Measurements from ENCODE around the gene KIF20A.
"Not testable (repeated sequence)": the region's sequence is repeated elsewhere in the genome, so short reads cannot be mapped to it uniquely, and the experiment has no call there.

KIF20A gene

GRCh38 chr5:138178516-138179276 is at the start of gene KIF20A, which contains the start of gene BRD8:
Gene KIF20A, plus strand, starts transcription at chr5:138179112. Its CDS starts 569 bp downstream, at chr5:138179681.
Gene BRD8, minus strand, starts transcription at chr5:138178630. Its CDS starts 16 bp downstream, at chr5:138178614.
- peak; percentile 92 to 94 for DNase-seq

DNA sequence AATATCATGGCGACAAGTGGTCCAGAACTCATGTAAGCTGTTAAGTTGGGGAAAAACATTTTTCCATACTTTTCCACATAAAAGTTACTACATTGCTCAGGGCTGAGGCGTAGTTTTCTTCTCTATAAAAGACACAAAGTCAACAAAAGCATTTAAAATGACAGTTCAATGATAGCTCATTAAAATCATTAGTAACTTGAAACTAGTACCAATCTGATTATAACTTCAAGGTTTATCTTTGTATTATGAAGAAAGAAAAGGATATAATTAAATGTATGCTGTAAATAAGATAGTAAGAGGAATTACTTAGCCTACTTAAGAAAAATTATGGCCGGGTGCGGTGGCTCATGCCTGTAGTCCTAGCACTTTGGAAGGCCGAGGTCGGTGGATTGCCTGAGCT is 49.6 kb upstream of the KIF20A start:
- DNase-seq, result no peak

GRCh38 chr5:138132543-138132942 is 46.4 kb upstream of the KIF20A start:
- no peak for DNase-seq

- no peak for DNase-seq
Measured at GRCh38 chr5:138138949-138139780, 39.7 kb upstream of the KIF20A start, which contains the start of gene NME5. Gene NME5, minus strand, starts transcription at chr5:138139428. Its CDS starts 648 bp downstream, at chr5:138138780.

- DNase-seq, result no peak
Measured at GRCh38 chr5:138139781-138140090, 39.2 kb upstream of the KIF20A start.

- DNase-seq, result no peak
Measured at GRCh38 chr5:138140268-138140667, 38.6 kb upstream of the KIF20A start.

DNA sequence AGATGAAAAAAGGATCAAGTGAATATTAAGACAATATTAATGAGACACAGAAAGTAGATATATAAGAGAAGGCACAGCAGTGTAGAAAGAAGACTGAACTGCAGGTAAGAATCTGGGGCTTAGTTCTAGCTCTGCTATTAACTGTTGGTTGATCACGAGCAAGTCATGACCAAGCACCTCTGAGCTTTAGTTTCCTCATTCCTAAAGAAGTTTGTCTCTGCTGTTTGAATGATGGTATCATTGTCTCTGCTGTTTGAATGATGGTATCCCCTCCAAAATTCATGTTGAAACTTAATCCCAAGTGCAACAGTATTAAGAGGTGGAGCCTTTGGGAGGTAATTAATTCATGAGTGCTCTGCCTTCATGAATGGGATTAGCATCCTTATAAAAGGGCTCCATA is 37.2 kb upstream of the KIF20A start:
- DNase-seq, result no peak

- DNase-seq, result not testable (repeated sequence)
Measured at GRCh38 chr5:138143578-138143977, 35.3 kb upstream of the KIF20A start.

GRCh38 chr5:138148811-138149210 is 30.1 kb upstream of the KIF20A start:
- DNase-seq, result no peak

GRCh38 chr5:138149530-138149929 is 29.4 kb upstream of the KIF20A start:
- no peak for DNase-seq

DNA sequence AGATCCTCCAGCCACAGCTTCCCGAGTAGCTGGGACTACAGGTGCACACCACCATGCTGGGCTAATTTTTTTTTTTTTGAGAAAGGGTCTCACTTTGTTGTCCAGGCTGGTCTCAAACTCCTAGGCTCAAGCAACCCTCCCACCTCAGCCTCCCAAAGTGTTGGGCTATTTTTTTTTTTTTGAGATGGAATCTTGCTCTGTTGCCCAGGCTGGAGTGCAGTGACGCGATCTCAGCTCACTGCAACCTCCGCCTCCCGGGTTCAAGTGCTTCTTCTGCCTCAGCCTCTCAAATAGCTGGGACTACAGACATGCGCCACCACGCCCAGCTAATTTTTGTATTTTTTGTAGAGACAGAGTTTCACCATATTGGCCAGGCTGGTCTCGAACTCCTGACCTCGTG is 22.9 kb upstream of the KIF20A start:
- DNase-seq, result not testable (repeated sequence)

- no peak for DNase-seq
Measured at GRCh38 chr5:138157626-138158025, 21.3 kb upstream of the KIF20A start.

- DNase-seq, result no peak
Measured at GRCh38 chr5:138159666-138160065, 19.2 kb upstream of the KIF20A start.

DNA sequence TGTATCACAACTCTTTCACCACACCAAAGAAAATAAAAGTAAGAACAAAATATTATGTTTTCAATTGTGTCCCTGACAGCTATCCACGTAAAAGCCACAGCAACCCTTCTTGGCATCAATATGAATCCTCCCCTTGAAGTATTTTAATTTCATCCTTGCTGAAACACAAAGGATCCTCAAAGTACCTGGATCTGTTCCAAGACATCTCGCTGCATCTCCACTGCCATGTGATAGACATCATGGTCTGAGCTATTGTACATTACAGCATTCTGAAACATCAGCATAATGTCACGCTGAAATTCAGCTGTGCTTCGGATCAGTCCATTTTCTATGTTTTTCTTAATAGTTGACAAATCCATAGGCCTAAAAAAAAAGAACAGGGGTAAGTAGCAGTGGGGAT is 18.2 kb upstream of the KIF20A start:
- DNase-seq, result no peak

- no peak for DNase-seq
Measured at GRCh38 chr5:138163721-138164120, 15.2 kb upstream of the KIF20A start.

- DNase-seq, result no peak
Measured at GRCh38 chr5:138169124-138169523, 9.8 kb upstream of the KIF20A start.

DNA sequence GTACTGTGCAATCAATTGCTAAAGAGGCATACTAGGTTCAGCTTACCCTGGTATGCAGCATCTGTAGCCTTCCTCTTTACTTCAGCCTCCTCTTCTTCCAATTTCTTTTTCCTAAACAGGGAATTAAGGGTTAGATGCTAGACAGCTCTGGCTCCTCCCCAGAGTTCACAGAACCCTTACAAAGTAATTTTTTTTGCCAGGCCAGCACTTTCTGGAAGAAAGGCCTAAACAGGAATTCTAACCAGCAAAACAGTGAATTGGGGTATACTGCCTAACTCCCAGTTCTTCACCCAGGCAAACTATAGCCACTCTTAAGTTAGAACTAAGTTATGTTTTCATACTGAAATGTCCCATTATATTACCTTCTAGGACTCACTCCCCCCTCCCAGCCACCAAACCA is 8.6 kb upstream of the KIF20A start:
- DNase-seq, result no peak

GRCh38 chr5:138177941-138178515 is 884 bp upstream of the KIF20A start:
- DNase-seq, result peak in 1 of 2 donors; percentile 30

- no peak for DNase-seq
Measured at GRCh38 chr5:138179277-138179857, 455 bp downstream of the KIF20A start.

DNA sequence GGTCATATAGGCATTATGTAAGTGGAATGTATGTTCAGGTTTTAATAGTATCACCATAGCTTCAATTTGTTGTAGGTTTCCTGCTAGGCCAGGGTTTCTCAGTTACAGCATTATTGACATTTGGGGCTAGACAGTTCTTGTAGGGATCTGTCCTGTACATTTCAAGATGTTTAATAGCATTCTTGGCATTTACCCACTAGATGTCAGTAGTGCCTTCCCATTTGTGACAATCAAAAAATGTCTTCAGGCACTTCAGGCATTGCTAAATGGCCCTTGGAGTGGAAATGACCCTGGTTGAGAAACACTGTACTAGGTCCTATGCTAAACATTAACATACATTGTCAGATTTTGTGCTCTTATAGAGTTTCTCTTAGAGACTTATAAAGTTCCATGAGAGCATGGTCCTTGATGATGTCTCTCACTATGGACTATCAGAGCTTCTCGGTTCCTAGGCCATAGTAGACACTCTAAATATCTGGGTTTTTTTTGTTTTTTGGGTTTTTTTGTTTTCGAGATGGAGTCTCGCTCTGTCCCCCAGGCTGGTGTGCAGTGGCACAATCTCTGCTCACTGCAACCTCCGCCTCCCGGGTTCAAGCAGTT is 1.4 kb downstream of the KIF20A start:
- peak in 1 of 2 donors; percentile 58 for DNase-seq

DNA sequence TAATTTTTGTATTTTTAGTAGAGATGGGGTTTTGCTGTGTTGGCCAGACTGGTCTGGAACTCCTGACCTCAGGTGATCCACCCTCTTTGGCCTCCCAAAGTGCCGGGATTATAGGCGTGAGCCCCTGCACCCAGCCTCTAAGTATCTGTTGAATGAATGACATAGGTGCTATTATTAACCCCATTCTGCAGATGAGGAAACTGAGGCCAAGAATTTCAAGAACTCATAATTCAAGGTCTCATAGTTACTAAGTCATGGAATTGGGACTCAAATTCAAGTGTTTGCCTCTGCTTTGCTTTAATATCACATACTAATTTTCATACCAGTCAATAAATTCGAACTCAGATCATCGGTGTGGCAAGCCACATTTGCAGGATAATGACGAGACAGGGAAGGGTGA is 1.9 kb downstream of the KIF20A start:
- DNase-seq, result no peak

GRCh38 chr5:138182808-138183207 is 3.9 kb downstream of the KIF20A start:
- DNase-seq, result no peak

DNA sequence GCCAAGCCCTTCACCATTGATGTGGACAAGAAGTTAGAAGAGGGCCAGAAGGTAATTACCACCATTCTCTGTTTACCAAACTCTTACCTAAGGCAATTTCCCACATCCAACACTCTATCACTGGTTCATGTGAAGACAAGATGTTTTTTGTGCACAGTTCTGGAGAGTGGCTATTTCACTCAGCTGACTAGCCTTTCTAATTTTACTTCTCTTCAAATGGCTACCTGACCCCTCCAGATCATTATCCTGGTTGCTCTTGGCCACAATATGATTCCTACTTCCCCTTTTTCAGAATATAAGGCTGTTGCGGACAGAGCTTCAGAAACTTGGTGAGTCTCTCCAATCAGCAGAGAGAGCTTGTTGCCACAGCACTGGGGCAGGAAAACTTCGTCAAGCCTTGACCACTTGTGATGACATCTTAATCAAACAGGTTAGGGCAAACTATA is 7.1 kb downstream of the KIF20A start:
- no peak for DNase-seq

All from CD4-positive, alpha-beta T cell treated with Interferon alpha-2 for 1 hour (primary cell).